HepG2 (cell line): Measurements from ENCODE around the gene IPO13. TPM values are rescaled to one million over a fixed set of nuclear protein-coding genes. Genes with fewer than 3 reads are reported as not detected.
A peak's percentile ranks its signal among the peaks of the same experiment; 100 is the strongest.

Experiments
- AGO2 ChIP-seq: fragments of 200-400 bp; formaldehyde crosslinking; optimal IDR thresholded peaks from 2 replicates; pipeline ENCODE3; 2017; ENCODE audit warnings: mild to moderate bottlenecking, low read depth, low read length, moderate library complexity
- GLI4 ChIP-seq: sonication (generic); formaldehyde crosslinking; IDR thresholded peaks from 2 replicates; pipeline ENCODE4 v1.5.1; 2020; ENCODE audit warnings: missing genetic modification reagents, mild to moderate bottlenecking, moderate library complexity, borderline replicate concordance
- GLMP ChIP-seq: sonication (generic); formaldehyde crosslinking; IDR thresholded peaks from 2 replicates; pipeline ENCODE4 v1.9.0; 2021; ENCODE audit warnings: missing genetic modification reagents, mild to moderate bottlenecking, borderline replicate concordance
- MLXIP ChIP-seq: sonication (generic); formaldehyde crosslinking; IDR thresholded peaks from 2 replicates; pipeline ENCODE4 v1.9.0; 2021; ENCODE audit warnings: missing genetic modification reagents, borderline replicate concordance
- NFIB ChIP-seq: sonication (generic); formaldehyde crosslinking; IDR thresholded peaks from 2 replicates; pipeline ENCODE4 v1.9.0; 2021; ENCODE audit warnings: missing genetic modification reagents, mild to moderate bottlenecking, borderline replicate concordance
- NR2C2 ChIP-seq: sonication (generic); formaldehyde crosslinking; IDR thresholded peaks from 2 replicates; pipeline ENCODE4 v1.4.0; 2020; ENCODE audit warnings: missing genetic modification reagents, mild to moderate bottlenecking, moderate library complexity, borderline replicate concordance
- PHB2 ChIP-seq: fragments of 450-650 bp; IDR thresholded peaks from 2 replicates; pipeline ENCODE4 v1.6.1; 2018; ENCODE audit not compliant: partially characterized antibody
- TGIF2 ChIP-seq: IDR thresholded peaks from 2 replicates; pipeline ENCODE4 v1.6.1; 2016; ENCODE audit warnings: control low read depth, missing compliant biosample characterization
- ZBTB37 ChIP-seq: sonication (generic); formaldehyde crosslinking; IDR thresholded peaks from 2 replicates; pipeline ENCODE4 v1.4.0; 2020; ENCODE audit warnings: mild to moderate bottlenecking, missing genetic modification reagents
- ZNF256 ChIP-seq: sonication (generic); formaldehyde crosslinking; conservative IDR thresholded peaks from 2 replicates; pipeline ENCODE4 v1.4.0; 2020; ENCODE audit warnings: missing genetic modification reagents
- ZNF782 ChIP-seq: sonication (generic); formaldehyde crosslinking; IDR thresholded peaks from 2 replicates; pipeline ENCODE4 v1.4.0; 2020; ENCODE audit warnings: missing genetic modification reagents, mild to moderate bottlenecking, borderline replicate concordance
- polyA plus RNA-seq, 8 experiments: library from polyadenylated mRNA; depleted of rRNA in 3 of 8; stranded (reverse) in 7 of 8; unstranded in 1 of 8; fragments of >200 nt; fragmentation: Illumina TruSeq in 4 of 8; extraction: Trizol in 4 of 8; gene quantifications; 2 replicates each; pipeline versions ENCODE4 v1.2.1 to v1.2.3, GENCODE V29; 2011 to 2016; ENCODE audit warnings: low read depth in 4 of 8, missing spikeins in 1 of 8, mixed read lengths in 1 of 8; ENCODE audit not compliant: insufficient read depth in 1 of 8
- total RNA-seq, 5 experiments: library from RNA; depleted of rRNA; stranded (reverse); fragments of >200 nt; fragmentation: Illumina TruSeq; extraction: Trizol; gene quantifications; 2 replicates each; pipeline ENCODE4 v1.2.3, GENCODE V29; 2016; ENCODE audit warnings: low read depth in 1 of 5
- TF ChIP-seq, protein P1 (sequence below): sonication (generic); formaldehyde crosslinking; IDR thresholded peaks from 2 replicates; pipeline ENCODE4 v1.5.0; 2020; ENCODE audit warnings: mild to moderate bottlenecking, missing genetic modification reagents, moderate library complexity
- TF ChIP-seq, protein P2 (sequence below): sonication (generic); formaldehyde crosslinking; IDR thresholded peaks from 2 replicates; pipeline ENCODE4 v1.4.0; 2020; ENCODE audit warnings: missing genetic modification reagents
- TF ChIP-seq, protein P3 (sequence below): sonication (generic); formaldehyde crosslinking; IDR thresholded peaks from 2 replicates; pipeline ENCODE4 v1.5.1; 2020; ENCODE audit warnings: missing genetic modification reagents, mild to moderate bottlenecking, borderline replicate concordance

The IPO13 gene
- total and polyA plus RNA-seq, 2 of the 13 experiments (the other 11 are each of a cell fraction or from before 2014, with no cell fraction given), result 12.9 to 15.6 TPM

- TF ChIP-seq, protein P1, sequence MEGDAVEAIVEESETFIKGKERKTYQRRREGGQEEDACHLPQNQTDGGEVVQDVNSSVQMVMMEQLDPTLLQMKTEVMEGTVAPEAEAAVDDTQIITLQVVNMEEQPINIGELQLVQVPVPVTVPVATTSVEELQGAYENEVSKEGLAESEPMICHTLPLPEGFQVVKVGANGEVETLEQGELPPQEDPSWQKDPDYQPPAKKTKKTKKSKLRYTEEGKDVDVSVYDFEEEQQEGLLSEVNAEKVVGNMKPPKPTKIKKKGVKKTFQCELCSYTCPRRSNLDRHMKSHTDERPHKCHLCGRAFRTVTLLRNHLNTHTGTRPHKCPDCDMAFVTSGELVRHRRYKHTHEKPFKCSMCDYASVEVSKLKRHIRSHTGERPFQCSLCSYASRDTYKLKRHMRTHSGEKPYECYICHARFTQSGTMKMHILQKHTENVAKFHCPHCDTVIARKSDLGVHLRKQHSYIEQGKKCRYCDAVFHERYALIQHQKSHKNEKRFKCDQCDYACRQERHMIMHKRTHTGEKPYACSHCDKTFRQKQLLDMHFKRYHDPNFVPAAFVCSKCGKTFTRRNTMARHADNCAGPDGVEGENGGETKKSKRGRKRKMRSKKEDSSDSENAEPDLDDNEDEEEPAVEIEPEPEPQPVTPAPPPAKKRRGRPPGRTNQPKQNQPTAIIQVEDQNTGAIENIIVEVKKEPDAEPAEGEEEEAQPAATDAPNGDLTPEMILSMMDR (CRISPR knock-in tag), result peak; percentile 28; the same call in 1 of the 2 replicates
- TF ChIP-seq ZNF782 (CRISPR knock-in tag) (peak; percentile 26; the same call in 1 of the 2 replicates), MLXIP (CRISPR knock-in tag) (no peak), GLI4 (CRISPR knock-in tag) (no peak), NR2C2 (CRISPR knock-in tag) (peak; percentile 74), NFIB (CRISPR knock-in tag) (no peak), TGIF2 (CRISPR knock-in tag) (no peak), GLMP (CRISPR knock-in tag) (no peak), ZNF256 (CRISPR knock-in tag) (no peak), PHB2 (no peak), AGO2 (peak; percentile 98), ZBTB37 (CRISPR knock-in tag) (no peak)
- TF ChIP-seq, protein P2, sequence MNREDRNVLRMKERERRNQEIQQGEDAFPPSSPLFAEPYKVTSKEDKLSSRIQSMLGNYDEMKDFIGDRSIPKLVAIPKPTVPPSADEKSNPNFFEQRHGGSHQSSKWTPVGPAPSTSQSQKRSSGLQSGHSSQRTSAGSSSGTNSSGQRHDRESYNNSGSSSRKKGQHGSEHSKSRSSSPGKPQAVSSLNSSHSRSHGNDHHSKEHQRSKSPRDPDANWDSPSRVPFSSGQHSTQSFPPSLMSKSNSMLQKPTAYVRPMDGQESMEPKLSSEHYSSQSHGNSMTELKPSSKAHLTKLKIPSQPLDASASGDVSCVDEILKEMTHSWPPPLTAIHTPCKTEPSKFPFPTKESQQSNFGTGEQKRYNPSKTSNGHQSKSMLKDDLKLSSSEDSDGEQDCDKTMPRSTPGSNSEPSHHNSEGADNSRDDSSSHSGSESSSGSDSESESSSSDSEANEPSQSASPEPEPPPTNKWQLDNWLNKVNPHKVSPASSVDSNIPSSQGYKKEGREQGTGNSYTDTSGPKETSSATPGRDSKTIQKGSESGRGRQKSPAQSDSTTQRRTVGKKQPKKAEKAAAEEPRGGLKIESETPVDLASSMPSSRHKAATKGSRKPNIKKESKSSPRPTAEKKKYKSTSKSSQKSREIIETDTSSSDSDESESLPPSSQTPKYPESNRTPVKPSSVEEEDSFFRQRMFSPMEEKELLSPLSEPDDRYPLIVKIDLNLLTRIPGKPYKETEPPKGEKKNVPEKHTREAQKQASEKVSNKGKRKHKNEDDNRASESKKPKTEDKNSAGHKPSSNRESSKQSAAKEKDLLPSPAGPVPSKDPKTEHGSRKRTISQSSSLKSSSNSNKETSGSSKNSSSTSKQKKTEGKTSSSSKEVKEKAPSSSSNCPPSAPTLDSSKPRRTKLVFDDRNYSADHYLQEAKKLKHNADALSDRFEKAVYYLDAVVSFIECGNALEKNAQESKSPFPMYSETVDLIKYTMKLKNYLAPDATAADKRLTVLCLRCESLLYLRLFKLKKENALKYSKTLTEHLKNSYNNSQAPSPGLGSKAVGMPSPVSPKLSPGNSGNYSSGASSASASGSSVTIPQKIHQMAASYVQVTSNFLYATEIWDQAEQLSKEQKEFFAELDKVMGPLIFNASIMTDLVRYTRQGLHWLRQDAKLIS, result no peak
- TF ChIP-seq, protein P3, sequence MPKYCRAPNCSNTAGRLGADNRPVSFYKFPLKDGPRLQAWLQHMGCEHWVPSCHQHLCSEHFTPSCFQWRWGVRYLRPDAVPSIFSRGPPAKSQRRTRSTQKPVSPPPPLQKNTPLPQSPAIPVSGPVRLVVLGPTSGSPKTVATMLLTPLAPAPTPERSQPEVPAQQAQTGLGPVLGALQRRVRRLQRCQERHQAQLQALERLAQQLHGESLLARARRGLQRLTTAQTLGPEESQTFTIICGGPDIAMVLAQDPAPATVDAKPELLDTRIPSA (CRISPR knock-in tag), result no peak; the same call in 1 of the 2 replicates
Observed at GRCh38 chr1:43991476-43992231, 44.9 kb downstream of the IPO13 start, which contains the start of gene CCDC24 (continued).
